Mesodermal cell (in vitro differentiated cells): ENCODE data around the gene PPA2.

Experiments
- H3K27ac ChIP-seq: 2 replicates; pipeline ENCODE4 v1.7.0; 2013; ENCODE audit warnings: mild to moderate bottlenecking, low read depth, low read length, moderate library complexity; ENCODE audit not compliant: severe bottlenecking
- H3K36me3 ChIP-seq: 2 replicates; pipeline ENCODE4 v1.7.1; 2013; ENCODE audit warnings: mild to moderate bottlenecking, low read length, moderate library complexity; ENCODE audit not compliant: control insufficient read depth, insufficient read depth
- H3K4me1 ChIP-seq: one replicate; pipeline ENCODE4 v1.7.1; 2013; ENCODE audit warnings: mild to moderate bottlenecking, low read length; ENCODE audit not compliant: insufficient read depth, control insufficient read depth, poor library complexity, severe bottlenecking
- H3K4me3 ChIP-seq: 2 replicates; pipeline ENCODE4 v1.7.0; 2013; ENCODE audit warnings: low read length, control low read depth, mild to moderate bottlenecking; ENCODE audit not compliant: insufficient read depth, poor library complexity, severe bottlenecking; ENCODE audit errors: extremely low read depth
- H3K9me3 ChIP-seq: 2 replicates; pipeline ENCODE4 v1.7.1; 2013; ENCODE audit warnings: mild to moderate bottlenecking, low read length, moderate library complexity; ENCODE audit not compliant: control insufficient read depth
- WGBS, 2 experiments: methylation state at CpG; one replicate each; pipeline ENCODE4 v1.1.5; 2013; ENCODE audit warnings: missing lambda C conversion rate in 2 of 2; ENCODE audit not compliant: insufficient coverage in 2 of 2; 5-methylcytosine and 5-hydroxymethylcytosine counted together

PPA2 gene

GRCh38 chr4:105399532-105400161, 74.2 kb downstream of the PPA2 start:
- Histone ChIP-seq H3K9me3 (peaks cover 4% of the 10 kb centered on the region), H3K4me1 (peaks cover 6% of the 10 kb centered on the region), H3K4me3 (no peak overlapping the region), H3K27ac (peak overlapping the region; percentile 11), H3K36me3 (no peaks in the 10 kb centered on the region)
- no CpG with 5 or more reads among the region's 2 CpGs for WGBS, 2 experiments

DNA sequence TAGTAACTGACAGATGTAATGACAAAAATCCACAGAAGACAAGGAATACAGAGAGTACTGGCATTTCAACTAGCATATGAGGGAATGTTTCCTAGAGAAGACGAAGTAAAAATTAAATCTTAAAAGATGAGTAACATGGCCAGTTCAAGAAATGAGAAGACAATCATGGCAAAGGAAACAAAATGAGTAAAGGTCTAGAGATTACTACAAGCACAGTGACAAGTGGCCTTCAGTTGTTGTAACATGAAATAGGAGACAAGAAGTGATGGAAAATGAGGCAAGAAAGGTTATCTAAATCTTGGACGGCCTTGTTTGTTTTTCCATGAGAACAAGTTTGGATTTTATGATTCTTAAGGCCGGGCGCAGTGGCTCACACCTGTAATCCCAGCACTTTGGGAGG, 81.0 kb downstream of the PPA2 start:
- H3K4me3 ChIP-seq = no peak overlapping the region
- H3K27ac ChIP-seq = no peak overlapping the region
- peaks cover 9% of the 10 kb centered on the region for H3K36me3 ChIP-seq
- WGBS, 2 experiments = 86 to 95% methylated on average over 3 to 4 of the region's 4 CpGs
- H3K9me3 ChIP-seq = no peaks in the 10 kb centered on the region
- H3K4me1 ChIP-seq = no peaks in the 10 kb centered on the region

DNA sequence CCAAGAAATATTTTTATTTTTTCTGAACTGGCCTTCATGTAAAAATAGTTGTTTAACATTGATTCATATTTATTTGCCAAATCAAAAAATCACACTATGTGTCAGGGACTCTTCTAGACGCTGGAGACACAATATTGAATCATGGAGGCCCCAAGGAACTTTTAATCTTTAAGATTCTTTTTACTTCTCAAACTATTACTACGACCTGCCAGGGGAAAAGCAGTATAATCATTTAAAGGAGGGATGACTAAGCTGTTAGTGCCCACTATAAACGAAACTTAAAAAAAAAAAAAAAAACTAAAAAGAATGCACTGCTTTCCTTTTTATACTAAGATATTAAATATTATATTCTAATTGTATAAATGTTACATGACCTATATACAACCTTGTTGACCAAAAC, 84.7 kb downstream of the PPA2 start:
- no peaks in the 10 kb centered on the region for H3K9me3 ChIP-seq
- H3K4me3 ChIP-seq = no peak overlapping the region
- H3K27ac ChIP-seq = no peak overlapping the region
- no CpG with 5 or more reads among the region's 3 CpGs for WGBS, 2 experiments
- H3K4me1 ChIP-seq = no peaks in the 10 kb centered on the region
- peaks cover 16% of the 10 kb centered on the region for H3K36me3 ChIP-seq

- no peaks in the 10 kb centered on the region for H3K4me1 ChIP-seq
- H3K36me3 ChIP-seq = peaks cover 14% of the 10 kb centered on the region
- no peak overlapping the region for H3K4me3 ChIP-seq
- WGBS, 2 experiments = 91 to 93% methylated on average over 3 of the region's 5 CpGs
- no peaks in the 10 kb centered on the region for H3K9me3 ChIP-seq
- H3K27ac ChIP-seq = no peak overlapping the region
Observed at GRCh38 chr4:105387466-105387865, 86.4 kb downstream of the PPA2 start.

DNA sequence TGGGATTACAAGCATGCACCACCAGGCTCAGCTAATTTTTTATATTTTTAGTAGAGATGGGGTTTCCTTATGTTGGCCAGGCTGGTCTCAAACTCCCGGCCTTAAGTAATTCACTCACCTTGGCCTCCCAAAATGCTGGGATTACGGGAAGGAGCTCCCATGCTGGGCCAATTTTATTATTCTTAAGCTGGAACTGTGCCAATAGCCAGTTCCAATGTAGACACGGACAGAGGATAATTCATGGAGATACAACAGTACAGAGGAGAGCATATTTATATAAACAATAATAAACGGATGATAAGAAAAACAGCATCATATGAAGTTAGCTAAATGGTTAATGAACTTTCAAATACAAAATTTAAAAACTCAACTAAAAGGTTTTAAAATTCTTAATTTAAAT, 87.8 kb downstream of the PPA2 start:
- 65 to 100% methylated on average over 2 of the region's 4 CpGs for WGBS, 2 experiments
- Histone ChIP-seq H3K4me1 (no peaks in the 10 kb centered on the region), H3K9me3 (no peaks in the 10 kb centered on the region), H3K36me3 (peaks cover 14% of the 10 kb centered on the region), H3K4me3 (no peak overlapping the region), H3K27ac (no peak overlapping the region)

DNA sequence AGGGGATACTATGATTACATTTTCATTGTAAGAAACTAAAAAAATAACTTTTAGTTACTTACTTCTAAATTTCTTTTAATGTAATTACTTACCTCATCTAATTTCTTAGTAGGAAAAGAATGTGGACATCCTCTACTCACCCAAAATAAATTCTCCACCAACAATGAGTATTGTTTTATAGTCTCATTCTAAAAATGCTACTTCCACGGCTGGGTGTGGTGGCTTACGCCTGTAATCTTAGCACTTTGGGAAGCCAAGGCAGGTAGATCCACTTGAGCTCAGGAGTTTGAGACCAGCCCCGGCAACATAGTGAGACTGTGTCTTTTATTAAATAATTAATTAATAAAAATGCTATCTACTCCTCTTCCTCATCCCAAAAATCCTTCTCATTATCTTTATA, 99.8 kb downstream of the PPA2 start:
- H3K36me3 ChIP-seq = peaks cover 7% of the 10 kb centered on the region
- H3K9me3 ChIP-seq = no peaks in the 10 kb centered on the region
- 100% methylated on average over 2 of the region's 3 CpGs; no CpG with 5 or more reads in 1 of the 2 experiments for WGBS, 2 experiments
- H3K27ac ChIP-seq = no peak overlapping the region
- no peak overlapping the region for H3K4me3 ChIP-seq
- no peaks in the 10 kb centered on the region for H3K4me1 ChIP-seq

GRCh38 chr4:105373324-105373723, 100.5 kb downstream of the PPA2 start:
- 81% methylated on average over 2 of the region's 3 CpGs; no CpG with 5 or more reads in 1 of the 2 experiments for WGBS, 2 experiments
- Histone ChIP-seq H3K9me3 (no peaks in the 10 kb centered on the region), H3K4me3 (no peak overlapping the region), H3K4me1 (no peaks in the 10 kb centered on the region), H3K27ac (no peak overlapping the region), H3K36me3 (peaks cover 11% of the 10 kb centered on the region)

- Histone ChIP-seq H3K36me3 (peaks cover 11% of the 10 kb centered on the region), H3K4me1 (no peaks in the 10 kb centered on the region), H3K9me3 (peaks cover 4% of the 10 kb centered on the region), H3K4me3 (no peak overlapping the region), H3K27ac (no peak overlapping the region)
- WGBS, 2 experiments = 100% methylated on average over 1 of the region's 1 CpG; no CpG with 5 or more reads in 1 of the 2 experiments
Observed at GRCh38 chr4:105369988-105370387, 103.9 kb downstream of the PPA2 start.

GRCh38 chr4:105361053-105361452, 112.8 kb downstream of the PPA2 start:
- H3K4me1 ChIP-seq = no peaks in the 10 kb centered on the region
- H3K9me3 ChIP-seq = no peaks in the 10 kb centered on the region
- no peaks in the 10 kb centered on the region for H3K36me3 ChIP-seq
- H3K4me3 ChIP-seq = no peak overlapping the region
- no peak overlapping the region for H3K27ac ChIP-seq

DNA sequence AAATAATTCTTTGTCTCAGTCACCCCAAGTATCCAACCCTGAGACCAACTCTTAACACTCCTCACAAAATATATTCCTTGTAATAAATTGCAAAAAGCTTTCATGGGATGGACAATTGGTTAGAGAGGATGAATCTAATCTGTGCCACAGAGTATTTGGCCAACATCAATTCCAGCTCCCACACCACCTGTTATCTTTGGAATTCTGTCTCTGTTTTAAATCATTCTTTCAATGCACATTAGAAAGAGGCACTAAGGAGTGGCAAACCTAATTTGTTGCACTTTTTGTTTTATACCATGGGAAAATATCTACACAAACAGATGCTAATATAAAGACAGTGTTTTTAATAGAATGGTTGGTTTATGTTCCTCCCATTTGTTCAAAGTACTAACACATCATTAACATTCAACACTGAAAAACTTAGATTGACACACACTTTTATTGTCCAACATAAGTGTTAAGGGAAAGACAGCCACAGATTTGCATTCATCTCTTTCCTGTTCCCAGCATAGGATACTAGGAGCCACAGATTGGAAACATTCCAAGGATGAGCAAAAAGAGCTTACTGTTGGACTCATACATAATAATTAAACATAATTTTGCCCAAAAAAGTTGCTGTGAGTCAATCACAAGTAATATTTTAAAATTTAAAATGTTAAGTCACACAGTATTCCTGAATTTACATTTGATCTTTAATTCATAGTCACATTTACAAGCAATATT, 116.4 kb downstream of the PPA2 start:
- no peak overlapping the region for H3K27ac ChIP-seq
- no peaks in the 10 kb centered on the region for H3K4me1 ChIP-seq
- H3K36me3 ChIP-seq = no peaks in the 10 kb centered on the region
- no peak overlapping the region for H3K4me3 ChIP-seq
- H3K9me3 ChIP-seq = no peaks in the 10 kb centered on the region

DNA sequence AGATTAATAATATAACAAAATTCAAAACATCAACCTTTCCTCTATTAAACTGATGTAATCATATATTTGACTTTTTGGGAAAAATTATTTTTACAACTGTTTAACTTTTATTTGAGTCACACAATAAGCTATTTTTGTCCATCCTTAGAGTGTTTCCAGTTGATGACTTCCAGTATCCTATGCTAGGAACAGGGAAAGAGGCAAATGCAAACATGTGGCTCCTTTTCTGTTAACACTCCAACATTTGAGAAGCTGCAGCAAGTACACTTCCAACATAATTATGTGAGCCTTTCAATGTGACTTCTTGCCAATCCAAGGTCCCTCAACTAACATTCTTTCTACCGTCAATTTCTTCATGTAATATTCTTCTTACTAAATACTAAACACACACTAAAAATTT, 117.7 kb downstream of the PPA2 start:
- H3K4me3 ChIP-seq = no peak overlapping the region
- H3K27ac ChIP-seq = no peak overlapping the region
- H3K9me3 ChIP-seq = no peaks in the 10 kb centered on the region
- no peaks in the 10 kb centered on the region for H3K4me1 ChIP-seq
- WGBS, 2 experiments = 80% methylated on average over 1 of the region's 1 CpG; no CpG with 5 or more reads in 1 of the 2 experiments
- no peaks in the 10 kb centered on the region for H3K36me3 ChIP-seq
